ACC112 (cell line): Measurements from ENCODE around the gene AKAP8.

Experiments
- H2AFZ ChIP-seq: fragments of 200-600 bp; sonication (generic); one replicate; pipeline ENCODE4 v1.6.0; 2017; ENCODE audit warnings: antibody characterized with exemption, low read length; ENCODE audit not compliant: unreplicated experiment
- H3K27ac ChIP-seq: fragments of 200-600 bp; sonication (generic); 2 replicates; pipeline ENCODE4 v1.5.1; 2014; ENCODE audit warnings: low read depth, mild to moderate bottlenecking, antibody characterized with exemption, low read length, moderate library complexity
- H3K27me3 ChIP-seq: fragments of 200-600 bp; sonication (generic); 2 replicates; pipeline ENCODE4 v1.6.1; 2014; ENCODE audit warnings: mild to moderate bottlenecking, antibody characterized with exemption, low read length, moderate library complexity, mixed read lengths; ENCODE audit not compliant: insufficient read depth
- H3K36me3 ChIP-seq: fragments of 200-600 bp; sonication (generic); 2 replicates; pipeline ENCODE4 v1.6.1; 2016; ENCODE audit warnings: mild to moderate bottlenecking, antibody characterized with exemption, low read length, moderate library complexity, mixed read lengths; ENCODE audit not compliant: insufficient read depth
- H3K4me1 ChIP-seq: fragments of 200-600 bp; sonication (generic); one replicate; pipeline ENCODE4 v1.6.1; 2016; ENCODE audit warnings: low read length, mixed read lengths; ENCODE audit not compliant: insufficient read depth, unreplicated experiment, control insufficient read depth
- H3K4me3 ChIP-seq: fragments of 200-600 bp; sonication (generic); 2 replicates; pipeline ENCODE4 v1.5.1; 2014; ENCODE audit warnings: mild to moderate bottlenecking, low read depth, low read length
- H3K79me2 ChIP-seq: fragments of 200-600 bp; sonication (generic); one replicate; pipeline ENCODE4 v1.6.0; 2016; ENCODE audit warnings: low read length; ENCODE audit not compliant: control insufficient read depth, unreplicated experiment, insufficient read depth

The AKAP8 gene

GRCh38 chr19:15318241-15318691 lies 61.3 kb downstream of the AKAP8 start:
- H3K4me3 ChIP-seq, result no peak overlapping the region
- peaks cover 46% of the 10 kb centered on the region for H3K4me1 ChIP-seq
- H3K27ac ChIP-seq, result no peak overlapping the region
- peaks cover 93% of the 10 kb centered on the region for H3K79me2 ChIP-seq
- H3K36me3 ChIP-seq, result no peaks in the 10 kb centered on the region
- no peak overlapping the region for H2AFZ ChIP-seq
- H3K27me3 ChIP-seq, result no peaks in the 10 kb centered on the region

DNA sequence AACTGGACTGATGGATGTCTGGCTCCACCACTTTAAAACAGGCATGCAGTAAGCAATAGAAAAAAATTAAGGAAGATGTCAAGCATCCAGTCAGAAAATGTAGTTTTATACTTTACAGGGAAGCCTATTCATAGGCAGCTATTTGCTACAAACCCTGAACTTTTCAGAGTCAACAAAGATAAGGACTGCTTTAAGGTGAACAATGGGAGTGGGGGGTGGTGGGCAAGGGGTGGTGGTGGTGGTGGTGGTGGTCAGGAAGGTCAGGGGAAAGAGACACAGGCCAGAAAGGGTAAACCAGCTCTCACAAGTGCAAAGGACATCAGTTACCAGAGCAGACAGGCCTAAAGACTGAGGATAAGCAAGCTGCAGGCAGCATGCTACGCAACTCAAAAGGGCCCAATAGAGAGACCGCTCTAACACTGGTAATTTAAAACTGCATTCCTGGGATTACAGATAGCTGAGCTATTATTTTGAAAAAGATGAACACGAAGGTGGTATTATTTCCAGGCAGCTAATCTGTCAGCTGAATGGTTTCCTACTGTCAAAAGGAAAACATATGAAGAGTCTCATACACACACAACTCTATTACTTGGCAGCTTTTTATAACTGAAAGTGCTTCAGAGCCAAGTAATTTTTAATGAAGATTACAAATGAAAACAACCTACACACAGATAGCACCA lies 62.1 kb downstream of the AKAP8 start:
- no peaks in the 10 kb centered on the region for H3K27me3 ChIP-seq
- H3K4me1 ChIP-seq, result peaks cover 45% of the 10 kb centered on the region
- H2AFZ ChIP-seq, result no peak overlapping the region
- no peak overlapping the region for H3K27ac ChIP-seq
- no peak overlapping the region for H3K4me3 ChIP-seq
- no peaks in the 10 kb centered on the region for H3K36me3 ChIP-seq
- H3K79me2 ChIP-seq, result peaks cover 94% of the 10 kb centered on the region

DNA sequence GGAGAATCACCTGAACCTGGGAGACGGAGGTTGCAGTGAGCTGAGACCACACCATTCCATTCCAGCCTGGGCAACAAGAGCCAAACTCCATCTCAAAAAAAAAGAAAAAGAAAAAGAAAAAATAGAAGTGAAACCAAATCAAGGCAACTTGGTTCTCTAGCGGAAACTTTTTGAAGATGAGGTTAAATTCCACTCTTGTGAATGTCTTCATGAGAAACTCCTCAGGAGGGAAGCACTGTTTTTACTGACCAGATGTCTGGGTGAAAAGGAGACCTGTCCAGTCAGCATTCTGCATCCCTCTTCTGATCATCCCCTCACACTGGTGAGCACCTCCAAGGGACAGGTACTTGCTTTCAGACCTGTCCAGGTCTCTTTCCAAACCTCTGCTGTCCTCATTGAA lies 63.1 kb downstream of the AKAP8 start:
- Histone ChIP-seq H3K4me1 (peaks cover 39% of the 10 kb centered on the region), H3K27me3 (no peaks in the 10 kb centered on the region), H3K27ac (no peak overlapping the region), H3K36me3 (no peaks in the 10 kb centered on the region), H3K4me3 (no peak overlapping the region), H3K79me2 (peaks cover 95% of the 10 kb centered on the region), H2AFZ (no peak overlapping the region)

DNA sequence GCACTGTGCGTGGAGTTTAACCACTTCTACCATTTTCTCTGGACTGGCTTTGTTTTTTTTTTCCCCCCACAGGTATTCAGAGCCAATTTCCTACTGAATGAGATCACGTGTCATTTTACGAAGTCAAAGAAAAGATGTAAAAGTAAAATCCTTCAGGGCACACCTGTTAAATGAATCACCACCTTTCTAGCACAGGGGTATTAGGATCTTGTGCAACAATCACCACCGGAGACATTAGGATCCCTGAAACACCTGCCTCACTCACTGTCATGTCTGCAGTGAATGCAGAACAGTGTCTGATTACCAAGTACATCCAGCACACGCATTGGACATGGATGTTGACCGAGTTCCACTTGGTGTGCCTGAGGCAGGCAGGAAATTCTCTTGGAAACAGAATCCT lies 64.5 kb downstream of the AKAP8 start:
- Histone ChIP-seq H3K79me2 (peaks cover 90% of the 10 kb centered on the region), H3K4me3 (no peak overlapping the region), H3K4me1 (peaks cover 25% of the 10 kb centered on the region), H3K27ac (no peak overlapping the region), H3K36me3 (no peaks in the 10 kb centered on the region), H2AFZ (no peak overlapping the region), H3K27me3 (no peaks in the 10 kb centered on the region)

DNA sequence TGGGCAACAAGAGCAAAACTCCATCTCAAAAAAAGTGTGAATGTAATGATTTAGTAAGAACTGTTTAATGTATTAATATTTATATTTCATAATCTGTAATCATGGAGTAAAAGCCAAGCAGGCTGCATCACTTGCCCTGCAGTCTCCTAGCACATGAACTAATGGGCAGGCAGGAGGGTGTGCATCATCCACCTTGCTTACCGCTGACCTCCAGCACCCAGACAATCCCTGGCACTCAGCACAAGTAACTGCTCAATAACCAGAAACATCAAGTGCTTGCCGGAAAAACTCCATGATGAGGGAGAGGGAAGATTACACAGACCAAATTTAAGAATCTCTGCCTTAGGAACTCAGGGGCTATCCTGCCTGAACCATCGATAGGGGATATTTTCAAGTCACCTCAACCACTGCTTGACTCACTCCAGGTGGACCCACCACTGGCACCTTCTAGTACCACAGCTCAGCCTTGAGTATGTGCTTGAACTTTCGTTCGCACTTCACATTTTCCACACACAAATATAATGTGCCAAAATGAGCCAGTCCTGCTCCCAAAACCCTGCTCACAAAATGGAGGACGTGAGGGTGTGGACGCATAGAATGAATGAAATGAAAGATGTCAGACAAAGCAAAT lies 65.8 kb downstream of the AKAP8 start:
- Histone ChIP-seq H3K4me3 (no peak overlapping the region), H3K4me1 (peaks cover 17% of the 10 kb centered on the region), H2AFZ (no peak overlapping the region), H3K27me3 (no peaks in the 10 kb centered on the region), H3K27ac (no peak overlapping the region), H3K79me2 (peaks cover 86% of the 10 kb centered on the region), H3K36me3 (no peaks in the 10 kb centered on the region)

DNA sequence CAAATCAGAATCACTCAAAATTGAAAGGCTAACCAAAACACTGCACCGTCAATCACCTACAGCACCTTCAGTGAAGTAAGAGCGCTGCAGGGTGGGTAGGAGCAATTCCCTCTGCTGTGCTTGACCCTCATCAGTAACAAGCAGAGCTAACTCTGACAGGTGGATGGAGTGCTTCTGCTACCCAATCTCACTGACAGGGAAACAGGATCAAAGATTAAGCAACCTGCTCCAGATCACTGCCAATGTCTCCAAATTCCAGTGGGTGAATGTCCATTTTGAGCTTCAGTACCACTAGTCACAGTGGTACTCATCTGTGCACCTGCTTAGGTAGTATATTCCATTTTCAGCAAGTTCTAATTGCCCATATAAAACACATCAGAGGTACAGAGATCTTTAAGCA lies 72.4 kb downstream of the AKAP8 start:
- Histone ChIP-seq H3K27ac (no peak overlapping the region), H2AFZ (no peak overlapping the region), H3K79me2 (peaks cover 86% of the 10 kb centered on the region), H3K36me3 (no peaks in the 10 kb centered on the region), H3K27me3 (no peaks in the 10 kb centered on the region), H3K4me3 (no peak overlapping the region), H3K4me1 (peaks cover 19% of the 10 kb centered on the region)

DNA sequence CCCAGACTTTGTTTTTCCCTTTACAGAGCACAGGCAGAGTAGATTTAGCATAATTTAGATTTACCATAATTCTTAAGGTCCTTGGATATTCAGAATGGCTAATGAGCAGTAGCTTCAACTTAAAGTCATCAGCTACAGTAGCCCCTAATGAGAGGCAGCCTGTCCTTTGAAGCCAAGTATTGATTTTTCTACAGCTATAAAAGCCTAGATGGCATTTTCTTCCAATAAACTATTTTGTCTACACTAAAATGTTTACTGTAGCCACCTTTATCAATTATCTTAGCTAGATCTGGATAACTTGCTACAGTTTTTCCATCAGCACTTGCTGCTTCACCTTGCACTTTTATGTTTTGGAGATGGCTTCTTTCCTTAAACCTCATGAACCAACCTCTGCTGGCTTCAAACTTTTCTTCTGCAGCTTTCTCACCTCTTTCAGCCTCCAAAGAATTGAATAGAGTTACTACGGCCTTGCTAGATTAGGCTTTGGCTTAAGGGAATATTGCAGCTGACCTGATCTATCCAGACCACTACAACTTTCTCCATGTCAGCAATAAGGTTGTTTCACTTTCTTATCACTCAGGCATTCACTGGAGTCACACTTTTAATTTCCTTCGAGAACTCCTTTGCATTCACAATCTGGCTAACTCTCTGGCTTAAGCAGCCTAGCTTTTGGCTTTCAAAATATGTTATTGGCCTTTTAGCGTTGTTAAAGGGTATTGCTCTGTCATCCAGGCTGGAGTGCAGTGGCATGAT lies 73.8 kb downstream of the AKAP8 start:
- no peak overlapping the region for H2AFZ ChIP-seq
- H3K36me3 ChIP-seq, result no peaks in the 10 kb centered on the region
- no peak overlapping the region for H3K27ac ChIP-seq
- H3K79me2 ChIP-seq, result peaks cover 87% of the 10 kb centered on the region
- peaks cover 29% of the 10 kb centered on the region for H3K4me1 ChIP-seq
- H3K27me3 ChIP-seq, result no peaks in the 10 kb centered on the region
- H3K4me3 ChIP-seq, result no peak overlapping the region

GRCh38 chr19:15304140-15304705 lies 75.4 kb downstream of the AKAP8 start:
- no peak overlapping the region for H2AFZ ChIP-seq
- no peaks in the 10 kb centered on the region for H3K27me3 ChIP-seq
- no peaks in the 10 kb centered on the region for H3K36me3 ChIP-seq
- H3K4me1 ChIP-seq, result peaks cover 42% of the 10 kb centered on the region
- H3K27ac ChIP-seq, result no peak overlapping the region
- peaks cover 89% of the 10 kb centered on the region for H3K79me2 ChIP-seq
- no peak overlapping the region for H3K4me3 ChIP-seq
